Endothelial cell (in vitro differentiated cells): Measurements from ENCODE around the gene SCAP. TPM values are rescaled to one million over a fixed set of nuclear protein-coding genes. Genes with fewer than 3 reads are reported as not detected.

Experiments used
- DNase-seq: peaks from one replicate; pipeline ENCODE4 v3.0.0; 2021; ENCODE audit warnings: low spot score
- H3K27ac Mint-ChIP-seq: one replicate; pipeline ENCODE4 v1.8.0; 2021; ENCODE audit warnings: mixed read lengths, inconsistent platforms; ENCODE audit not compliant: unreplicated experiment
- H3K27me3 Mint-ChIP-seq: one replicate; pipeline ENCODE4 v1.8.0; 2021; ENCODE audit warnings: mild to moderate bottlenecking, moderate library complexity, mixed read lengths, inconsistent platforms; ENCODE audit not compliant: unreplicated experiment
- H3K36me3 Mint-ChIP-seq: one replicate; pipeline ENCODE4 v1.8.0; 2021; ENCODE audit warnings: mild to moderate bottlenecking, low read depth, mixed read lengths, inconsistent platforms; ENCODE audit not compliant: unreplicated experiment
- H3K4me1 Mint-ChIP-seq: one replicate; pipeline ENCODE4 v1.8.0; 2021; ENCODE audit warnings: mild to moderate bottlenecking, mixed read lengths, inconsistent platforms; ENCODE audit not compliant: unreplicated experiment
- H3K4me3 Mint-ChIP-seq: one replicate; pipeline ENCODE4 v1.8.0; 2021; ENCODE audit warnings: mild to moderate bottlenecking, mixed read lengths, inconsistent platforms; ENCODE audit not compliant: unreplicated experiment
- H3K9me3 Mint-ChIP-seq: one replicate; pipeline ENCODE4 v1.8.0; 2021; ENCODE audit warnings: mixed read lengths, inconsistent platforms; ENCODE audit not compliant: unreplicated experiment
- total RNA-seq: library from RNA; stranded (reverse); fragmentation: NEBNext Ultra II Directional; extraction: Animal tissue kit (Norgen Biotek cat#: 25700); gene quantifications from one replicate; pipeline ENCODE4 v1.2.1, GENCODE V29; 2021; ENCODE audit not compliant: unreplicated experiment
- TF ChIP-seq, protein P1 (sequence below): fragments of 200-600 bp; sonication (generic); IDR thresholded peaks from one replicate; pipeline ENCODE4 v1.5.0; 2021; ENCODE audit warnings: antibody characterized with exemption; ENCODE audit not compliant: unreplicated experiment

The SCAP gene
- total RNA-seq, 1 donor from 2014 or later: 88.6 TPM

DNA sequence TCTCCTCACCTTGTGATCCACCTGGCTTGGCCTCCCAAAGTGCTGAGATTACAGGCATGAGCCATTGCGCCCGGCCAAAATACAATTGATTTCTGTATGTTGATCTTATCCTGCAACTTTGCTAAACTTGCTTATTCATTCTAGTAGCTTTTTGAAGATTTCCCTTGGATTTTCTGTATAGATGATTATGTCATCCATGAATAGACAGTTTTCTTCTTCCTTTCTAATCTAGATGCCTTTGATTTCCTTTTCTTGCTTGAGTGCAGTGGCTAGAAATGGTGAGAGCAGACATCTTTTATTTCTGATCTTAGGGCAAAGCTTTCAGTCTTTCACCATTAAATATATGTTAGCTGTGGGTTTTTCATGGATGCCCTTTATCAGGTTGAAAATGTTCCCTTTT, 42.2 kb upstream of the SCAP start:
- no peaks in the 10 kb centered on the region for H3K9me3 Mint-ChIP-seq
- H3K4me1 Mint-ChIP-seq: peaks cover 2% of the 10 kb centered on the region
- TF ChIP-seq, protein P1, sequence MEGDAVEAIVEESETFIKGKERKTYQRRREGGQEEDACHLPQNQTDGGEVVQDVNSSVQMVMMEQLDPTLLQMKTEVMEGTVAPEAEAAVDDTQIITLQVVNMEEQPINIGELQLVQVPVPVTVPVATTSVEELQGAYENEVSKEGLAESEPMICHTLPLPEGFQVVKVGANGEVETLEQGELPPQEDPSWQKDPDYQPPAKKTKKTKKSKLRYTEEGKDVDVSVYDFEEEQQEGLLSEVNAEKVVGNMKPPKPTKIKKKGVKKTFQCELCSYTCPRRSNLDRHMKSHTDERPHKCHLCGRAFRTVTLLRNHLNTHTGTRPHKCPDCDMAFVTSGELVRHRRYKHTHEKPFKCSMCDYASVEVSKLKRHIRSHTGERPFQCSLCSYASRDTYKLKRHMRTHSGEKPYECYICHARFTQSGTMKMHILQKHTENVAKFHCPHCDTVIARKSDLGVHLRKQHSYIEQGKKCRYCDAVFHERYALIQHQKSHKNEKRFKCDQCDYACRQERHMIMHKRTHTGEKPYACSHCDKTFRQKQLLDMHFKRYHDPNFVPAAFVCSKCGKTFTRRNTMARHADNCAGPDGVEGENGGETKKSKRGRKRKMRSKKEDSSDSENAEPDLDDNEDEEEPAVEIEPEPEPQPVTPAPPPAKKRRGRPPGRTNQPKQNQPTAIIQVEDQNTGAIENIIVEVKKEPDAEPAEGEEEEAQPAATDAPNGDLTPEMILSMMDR: no peak
- no peak for DNase-seq
- H3K27me3 Mint-ChIP-seq: peaks cover 3% of the 10 kb centered on the region
- H3K36me3 Mint-ChIP-seq: peaks cover 4% of the 10 kb centered on the region
- no peak overlapping the region for H3K4me3 Mint-ChIP-seq
- H3K27ac Mint-ChIP-seq: no peak overlapping the region

DNA sequence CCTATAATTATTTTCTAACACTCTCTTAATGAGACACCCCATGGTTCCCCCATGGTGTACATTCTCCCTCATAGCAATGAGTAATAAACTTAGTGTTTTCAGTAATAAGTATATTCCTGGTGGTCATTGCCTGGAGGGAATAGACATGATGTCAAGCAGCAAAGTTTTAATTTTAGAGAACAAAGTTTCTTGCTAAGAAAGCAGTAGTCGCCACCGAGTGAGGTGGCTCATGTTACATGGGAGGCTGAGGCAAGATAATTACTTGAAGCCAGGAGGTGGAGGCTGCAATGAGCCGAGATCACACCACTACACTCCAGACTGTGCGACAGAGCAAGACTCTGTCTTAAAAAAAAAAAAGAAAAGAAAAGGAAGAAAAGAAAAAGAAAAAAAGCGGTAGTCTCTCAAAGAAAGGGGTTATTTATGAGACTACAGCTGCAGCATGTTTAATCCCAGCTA, 40.2 kb upstream of the SCAP start:
- no peak for DNase-seq
- Mint-ChIP-seq H3K27me3 (peaks cover 3% of the 10 kb centered on the region), H3K4me3 (no peak overlapping the region), H3K36me3 (peaks cover 8% of the 10 kb centered on the region), H3K4me1 (peaks cover 8% of the 10 kb centered on the region), H3K9me3 (no peaks in the 10 kb centered on the region), H3K27ac (no peak overlapping the region)
- TF ChIP-seq, protein P1: no peak

GRCh38 chr3:47515100-47515499, 39.4 kb upstream of the SCAP start:
- no peak overlapping the region for H3K4me3 Mint-ChIP-seq
- H3K4me1 Mint-ChIP-seq: peaks cover 8% of the 10 kb centered on the region
- no peaks in the 10 kb centered on the region for H3K9me3 Mint-ChIP-seq
- no peak overlapping the region for H3K27ac Mint-ChIP-seq
- DNase-seq: no peak
- TF ChIP-seq, protein P1: no peak
- H3K27me3 Mint-ChIP-seq: peaks cover 3% of the 10 kb centered on the region
- H3K36me3 Mint-ChIP-seq: peaks cover 11% of the 10 kb centered on the region

DNA sequence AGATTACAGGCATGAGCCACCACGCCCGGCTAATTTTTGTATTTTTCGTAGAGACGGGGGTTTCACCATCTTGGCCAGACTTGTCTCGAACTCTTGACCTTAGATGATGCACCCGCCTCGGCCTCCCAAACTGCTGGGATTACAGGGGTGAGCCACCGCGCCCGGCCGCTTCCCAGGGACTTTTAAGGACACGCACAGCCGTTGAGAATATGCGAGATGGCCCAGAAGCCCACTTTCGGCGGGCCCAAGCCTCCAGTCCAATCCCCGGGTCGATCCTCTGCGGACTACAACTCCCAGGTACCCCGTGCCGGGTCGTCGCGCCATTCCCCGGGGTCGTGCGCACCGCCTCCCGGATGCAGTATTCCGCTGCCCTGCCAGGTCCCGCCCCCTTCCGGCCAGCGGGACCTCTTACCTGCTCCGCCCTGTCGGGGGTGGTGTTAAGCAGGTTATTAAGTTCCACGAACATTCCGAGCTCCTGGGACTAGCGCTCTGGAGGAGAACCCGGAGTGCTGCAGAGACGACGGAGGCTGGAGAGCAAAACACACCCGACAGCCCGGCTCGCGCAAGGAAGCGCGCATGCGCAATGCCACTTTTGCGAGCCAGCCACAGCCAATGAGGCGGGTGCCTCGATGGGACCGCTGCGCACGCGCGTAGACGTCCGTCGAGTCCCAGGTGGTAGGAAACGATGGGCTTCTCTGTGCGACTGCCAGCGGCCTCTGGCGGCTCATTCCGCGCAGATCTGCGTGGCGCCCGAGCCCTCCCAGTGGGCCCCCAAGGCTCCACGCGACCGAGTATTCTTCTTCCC, 37.6 kb upstream of the SCAP start, which contains the start of gene ELP6:
Gene ELP6 (minus strand): TSS at position 588 of the 805 bp plus-strand sequence. CDS start 122 bp downstream, at position 466.
- Mint-ChIP-seq H3K36me3 (peaks cover 14% of the 10 kb centered on the region), H3K9me3 (no peaks in the 10 kb centered on the region), H3K27me3 (peaks cover 3% of the 10 kb centered on the region), H3K4me3 (peak within 1 kb of the TSS; percentile 97), H3K27ac (peak within 1 kb of the TSS; percentile 94), H3K4me1 (peaks cover 10% of the 10 kb centered on the region)
- DNase-seq: peak; percentile 96
- TF ChIP-seq, protein P1: peak; percentile 38
